GM12878 (cell line): ENCODE measurements around the gene SECISBP2. TPM values are rescaled to one million over a fixed set of nuclear protein-coding genes. Genes with fewer than 3 reads are reported as not detected.

ENCODE experiments used
- ATAC-seq: fragments of 200-7000 bp; cut with Tn5 transposase; 3 replicates; pipeline ENCODE4 v1.9.1; 2020; ENCODE audit warnings: mild to moderate bottlenecking, moderate library complexity
- BruUV-seq: library from RNA; stranded (reverse); fragments of 400-500 nt; replicated peaks from 2 replicates; lab custom pipeline; 2021; lab: Mats Ljungman, UMichigan
- CTCF ChIA-PET: fragments of 300-600 bp; sonication (Branson Sonifier 250); formaldehyde crosslinking; extraction: SDS; loops from one replicate; lab custom pipeline; 2021; ENCODE audit warnings: inconsistent platforms; lab: Yijun Ruan, JAX
- POLR2A ChIA-PET: fragments of 350-600 bp; formaldehyde crosslinking; extraction: SDS; loops from one replicate; lab custom pipeline; 2021; ENCODE audit warnings: inconsistent platforms; lab: Charles Lee
- RAD21 ChIA-PET: fragments of 300-600 bp; sonication (Branson Sonifier 250); formaldehyde crosslinking; loops from one replicate; lab custom pipeline; 2023; ENCODE audit warnings: antibody characterized with exemption; ENCODE audit not compliant: unreplicated experiment; lab: Charles Lee
- SMC1A ChIA-PET: fragments of 300-600 bp; sonication (Branson Sonifier 250); formaldehyde crosslinking; loops from one replicate; lab custom pipeline; 2023; ENCODE audit not compliant: unreplicated experiment, uncharacterized antibody; lab: Charles Lee
- DNase-seq: peaks from one replicate; pipeline ENCODE4 v3.0.0-alpha.2; 2011; ENCODE audit warnings: low read depth, low spot score
- FAIRE-seq: peaks from 3 replicates; lab custom pipeline; 2011; peaks lifted over from hg19 to GRCh38; lab: Jason Lieb, UNC
- H2AFZ ChIP-seq: 2 replicates; pipeline ENCODE4 v1.6.0; 2011; ENCODE audit warnings: low read depth, low read length, control low read depth; ENCODE audit not compliant: control insufficient read depth
- H3K27ac ChIP-seq: 2 replicates; pipeline ENCODE4 v1.5.1; 2011; ENCODE audit warnings: control low read depth; ENCODE audit not compliant: control insufficient read depth, insufficient read depth
- H3K27me3 ChIP-seq, 2 experiments: replicated peaks in 1 of 2; 2 replicates each; pipeline versions ENCODE4 v1.6.0 to v1.6.1; 2011; ENCODE audit warnings: low read length in 1 of 2; ENCODE audit not compliant: control insufficient read depth in 2 of 2, insufficient read depth in 2 of 2
- H3K36me3 ChIP-seq, 2 experiments: 2 replicates each; pipeline ENCODE4 v1.5.1; 2011; ENCODE audit warnings: low read length in 1 of 2; ENCODE audit not compliant: control insufficient read depth in 2 of 2, insufficient read depth in 2 of 2
- H3K4me1 ChIP-seq: 2 replicates; pipeline ENCODE4 v1.6.1; 2011; ENCODE audit warnings: mild to moderate bottlenecking, low read length, moderate library complexity, mixed read lengths; ENCODE audit not compliant: control insufficient read depth, insufficient read depth
- H3K4me2 ChIP-seq: 2 replicates; pipeline ENCODE4 v1.6.0; 2011; ENCODE audit warnings: control low read depth; ENCODE audit not compliant: control insufficient read depth, insufficient read depth
- H3K4me3 ChIP-seq: fragments of 200-600 bp; sonication (generic); 2 replicates; pipeline ENCODE4 v1.5.1; 2016
- H3K79me2 ChIP-seq: 2 replicates; pipeline ENCODE4 v1.6.0; 2011; ENCODE audit warnings: low read length; ENCODE audit not compliant: control insufficient read depth, insufficient read depth
- H3K9ac ChIP-seq: 2 replicates; pipeline ENCODE4 v1.8.0; 2011; ENCODE audit warnings: low read length, control low read depth, mixed read lengths; ENCODE audit not compliant: control insufficient read depth, insufficient read depth
- H3K9me3 ChIP-seq: replicated peaks from 3 replicates; pipeline ENCODE4 v1.5.1; 2011; ENCODE audit warnings: mild to moderate bottlenecking, low read length; ENCODE audit not compliant: control insufficient read depth, insufficient read depth
- H4K20me1 ChIP-seq: 2 replicates; pipeline ENCODE4 v1.6.0; 2011; ENCODE audit not compliant: control insufficient read depth, insufficient read depth
- DPF2 ChIP-seq: fragments of 450-650 bp; IDR thresholded peaks from 2 replicates; pipeline ENCODE4 v1.6.1; 2017; ENCODE audit warnings: mild to moderate bottlenecking
- E2F4 ChIP-seq: IDR thresholded peaks from 2 replicates; pipeline ENCODE4 v1.6.1; 2012; ENCODE audit warnings: low read depth, low read length, improper control_type of control experiment
- IKZF1 ChIP-seq: fragments of 450-650 bp; conservative IDR thresholded peaks from 2 replicates; pipeline ENCODE4 v1.6.1; 2017; ENCODE audit warnings: antibody characterized with exemption, mild to moderate bottlenecking
- MEF2B ChIP-seq: fragments of 450-650 bp; IDR thresholded peaks from 2 replicates; pipeline ENCODE4 v1.6.1; 2018; ENCODE audit warnings: mild to moderate bottlenecking, moderate library complexity; ENCODE audit not compliant: partially characterized antibody, poor library complexity, severe bottlenecking
- RAD51 ChIP-seq: fragments of 450-650 bp; IDR thresholded peaks from 2 replicates; pipeline ENCODE4 v1.6.1; 2016; ENCODE audit warnings: moderate library complexity, mild to moderate bottlenecking, inconsistent platforms
- REST ChIP-seq: IDR thresholded peaks from 2 replicates; pipeline ENCODE4 v1.6.1; 2012; ENCODE audit warnings: mild to moderate bottlenecking, low read depth, low read length
- SMARCA5 ChIP-seq: fragments of 450-650 bp; IDR thresholded peaks from 2 replicates; pipeline ENCODE4 v1.6.1; 2017; ENCODE audit warnings: mild to moderate bottlenecking
- TCF7 ChIP-seq: IDR thresholded peaks from 2 replicates; pipeline ENCODE4 v1.6.1; 2014; ENCODE audit warnings: antibody characterized with exemption, borderline replicate concordance
- YY1 ChIP-seq: IDR thresholded peaks from 2 replicates; pipeline ENCODE4 v1.6.1; 2011; ENCODE audit warnings: low read depth, mild to moderate bottlenecking, low read length
- ZNF24 ChIP-seq: fragments of 450-650 bp; IDR thresholded peaks from 2 replicates; pipeline ENCODE4 v1.6.1; 2017; ENCODE audit warnings: antibody characterized with exemption, mild to moderate bottlenecking
- ZNF274 ChIP-seq: IDR thresholded peaks from one replicate; pipeline ENCODE4 v1.8.0; 2011; ENCODE audit not compliant: insufficient read length, insufficient read depth
- WGBS: methylation state at CpG from one replicate; pipeline ENCODE4 v1.1.6; 2016; ENCODE audit warnings: low lambda C conversion rate; ENCODE audit not compliant: insufficient replicate concordance, insufficient coverage; ENCODE audit errors: missing lambda C conversion rate; 5-methylcytosine and 5-hydroxymethylcytosine counted together
- in situ Hi-C: fragments of 300-500 bp; cut with MboI; formaldehyde crosslinking; loops from 9 replicates; pipeline ENCODE4 v1.14.3; 2018; ENCODE audit warnings: mixed read lengths
- intact Hi-C: fragments of 100-400 bp; cut with micrococcal nuclease; formaldehyde crosslinking; loops from one replicate; pipeline ENCODE4 v1.14.2; 2022; ENCODE audit not compliant: unreplicated experiment
- polyA plus RNA-seq, 11 experiments: library from polyadenylated mRNA; depleted of rRNA in 4 of 11; unstranded in 6 of 11; stranded (reverse) in 5 of 11; fragments of >200 nt; fragmentation: Nextera tagmentation in 4 of 11; fragmentation: Illumina TruSeq in 1 of 11; extraction: Ambion mirVana in 4 of 11; extraction: Trizol in 1 of 11; gene quantifications; 1 replicate in 1 of 11; 2 replicates in 10 of 11; pipeline versions ENCODE4 v1.2.1 to v1.2.3, GENCODE V29; 2011 to 2016; ENCODE audit warnings: inconsistent platforms in 2 of 11, missing spikeins in 2 of 11, low read depth in 1 of 11
- total RNA-seq, 4 experiments: library from RNA; depleted of rRNA in 3 of 4; stranded (reverse); fragments of >200 nt in 3 of 4; fragmentation: Illumina TruSeq in 1 of 4; extraction: Trizol in 1 of 4; gene quantifications; 2 replicates each; pipeline versions ENCODE4 v1.2.1 to v1.2.3, GENCODE V29; 2013 to 2021

SECISBP2 gene
- total and polyA plus RNA-seq, 10 of the 15 experiments (the other 5 are each of a cell fraction or from before 2014, with no cell fraction given): 4.6 to 50.5 (median 31.9) TPM

GRCh38 chr9:89352451-89352850 lies 34.2 kb downstream of the SECISBP2 start:
- H3K9me3 ChIP-seq: no peaks in the 10 kb centered on the region
- peaks cover 41 to 49% of the 10 kb centered on the region in 2 experiments for H3K36me3 ChIP-seq
- CTCF ChIA-PET: no interaction called here
- H3K79me2 ChIP-seq: no peaks in the 10 kb centered on the region
- no peak overlapping the region for H2AFZ ChIP-seq
- H3K9ac ChIP-seq: no peak overlapping the region; the same call in 1 of the 2 replicates
- SMC1A ChIA-PET: interaction anchor here (1.2 to 1.5 kb wide), 2 partner anchors 10 to 13 kb away, joined by 3 to 4 read pairs; no protein-coding TSS in a partner anchor
- TF ChIP-seq DPF2: no peak
- no peak for TF ChIP-seq TCF7
- no peak for TF ChIP-seq RAD51
- no peak for TF ChIP-seq IKZF1
- no peak for TF ChIP-seq REST
- no peak for TF ChIP-seq SMARCA5
- TF ChIP-seq MEF2B: no peak
- TF ChIP-seq E2F4: no peak
- no peak for TF ChIP-seq ZNF274
- TF ChIP-seq YY1: no peak
- no peak for TF ChIP-seq ZNF24
- no peak overlapping the region for H3K4me3 ChIP-seq
- DNase-seq: no peak
- H4K20me1 ChIP-seq: no peaks in the 10 kb centered on the region
- intact Hi-C loops (no loop called here), in situ Hi-C loops (no loop called here)
- POLR2A ChIA-PET: no interaction called here
- no peak overlapping the region for H3K4me2 ChIP-seq
- H3K4me1 ChIP-seq: peaks cover 10% of the 10 kb centered on the region
- H3K27ac ChIP-seq: no peak overlapping the region
- FAIRE-seq: no peak
- RAD21 ChIA-PET: interaction anchor here (0.9 kb wide), 1 partner anchor 31 kb away, joined by 4 read pairs; no protein-coding TSS in a partner anchor
- no peak for ATAC-seq
- 71% methylated on average over 3 of the region's 3 CpGs for WGBS
- BruUV-seq: no TSS peak
- H3K27me3 ChIP-seq: no peaks in the 10 kb centered on the region
